Retinal pigment epithelial cell (primary cell): ENCODE data around the gene AJAP1.
"Not testable (repeated sequence)": the region's sequence is repeated elsewhere in the genome, so short reads cannot be mapped to it uniquely, and the experiment has no call there.

ENCODE experiments used
- DNase-seq: peaks from one replicate; pipeline ENCODE4 v3.0.0-alpha.2; 2010; ENCODE audit warnings: low read depth
- H3K4me3 ChIP-seq: 2 replicates; pipeline ENCODE4 v1.5.1; 2011; ENCODE audit warnings: mild to moderate bottlenecking, low read length, control low read depth, moderate library complexity
- CTCF ChIP-seq: conservative IDR thresholded peaks from 2 replicates; pipeline ENCODE4 v1.5.1; 2011; ENCODE audit warnings: low read depth, low read length, control low read depth, inconsistent platforms

The AJAP1 gene

GRCh38 chr1:4615138-4615470 lies 39.3 kb upstream of the AJAP1 start:
- TF ChIP-seq CTCF = no peak
- no peak for DNase-seq
- H3K4me3 ChIP-seq = no peak overlapping the region

DNA sequence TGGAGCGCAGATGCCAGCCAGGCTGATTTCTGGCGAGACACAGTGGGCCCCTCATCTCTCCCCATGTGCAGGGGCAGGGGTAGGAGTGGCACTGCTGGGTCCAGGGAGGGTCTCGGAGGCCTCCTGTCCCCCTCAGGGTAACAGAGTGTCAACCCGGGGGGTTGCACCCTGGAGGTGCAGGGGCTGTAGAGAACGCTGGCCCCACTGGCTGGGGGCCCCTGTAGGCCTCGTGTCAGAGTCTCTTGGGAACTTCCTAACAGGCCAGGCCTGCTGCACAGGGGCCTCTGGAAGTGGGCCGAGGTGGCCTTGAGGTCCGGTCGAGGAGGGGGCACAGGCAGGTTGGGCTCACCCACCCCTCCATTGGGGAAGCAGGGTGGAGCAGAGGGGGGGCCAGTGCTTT lies 38.9 kb upstream of the AJAP1 start:
- DNase-seq = no peak
- no peak overlapping the region for H3K4me3 ChIP-seq
- TF ChIP-seq CTCF = no peak

- no peak overlapping the region for H3K4me3 ChIP-seq
- DNase-seq = no peak
- no peak for TF ChIP-seq CTCF
Observed at GRCh38 chr1:4616831-4617465, 37.5 kb upstream of the AJAP1 start.

DNA sequence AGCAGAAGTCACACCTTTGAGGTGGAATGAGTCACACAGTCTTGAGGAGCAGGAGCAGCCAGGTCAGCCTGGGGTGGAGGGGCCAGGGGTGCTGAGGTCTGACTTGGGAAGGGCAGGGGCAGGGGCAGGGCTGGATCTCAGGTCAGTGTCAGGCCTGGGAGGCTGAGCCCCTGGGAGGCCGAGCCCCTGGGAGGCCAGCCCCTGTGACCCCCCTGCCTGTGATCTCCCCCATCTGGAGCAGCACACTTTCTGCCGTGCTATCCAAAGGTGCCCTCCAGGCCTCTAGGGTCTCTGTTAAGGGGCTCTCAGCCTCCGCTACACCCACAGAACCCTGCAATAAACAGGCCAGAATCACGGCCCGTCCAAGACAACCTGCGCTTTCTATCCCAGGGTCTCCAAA lies 36.9 kb upstream of the AJAP1 start:
- H3K4me3 ChIP-seq = no peak overlapping the region
- no peak for TF ChIP-seq CTCF
- no peak for DNase-seq

GRCh38 chr1:4618827-4619226 lies 35.6 kb upstream of the AJAP1 start:
- not testable (repeated sequence) for H3K4me3 ChIP-seq, DNase-seq

GRCh38 chr1:4621646-4622045 lies 32.8 kb upstream of the AJAP1 start:
- no peak for DNase-seq
- no peak overlapping the region for H3K4me3 ChIP-seq
- TF ChIP-seq CTCF = no peak

DNA sequence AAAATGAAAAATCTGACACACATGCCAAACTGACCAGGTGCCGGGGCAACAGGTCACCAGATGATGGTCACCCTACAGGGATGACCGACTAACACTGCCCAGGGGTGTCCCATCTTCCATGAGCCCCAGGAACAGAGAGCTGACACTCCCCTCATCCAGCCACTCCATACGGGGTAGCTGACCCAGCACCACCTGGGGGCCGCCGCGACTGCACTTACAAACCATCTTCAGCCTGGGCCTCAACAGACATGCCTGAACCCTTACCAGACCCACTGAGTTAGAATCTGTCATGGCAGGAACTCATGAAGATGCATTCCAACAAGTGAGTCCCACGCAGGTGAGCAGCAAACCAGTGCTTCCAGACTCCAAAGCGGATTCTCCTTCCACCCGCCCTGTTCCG lies 31.6 kb upstream of the AJAP1 start:
- TF ChIP-seq CTCF = no peak
- DNase-seq = no peak
- no peak overlapping the region for H3K4me3 ChIP-seq
